HG03045 (cell line): ENCODE data around the gene GOLGA8B.
"Not testable (repeated sequence)": the region's sequence is repeated elsewhere in the genome, so short reads cannot be mapped to it uniquely, and the experiment has no call there.

Experiments
- ATAC-seq: cut with Tn5 transposase; IDR thresholded peaks from one replicate; pipeline ENCODE4 v1.9.1; 2021; ENCODE audit warnings: mild to moderate bottlenecking, moderate library complexity; ENCODE audit not compliant: unreplicated experiment

GOLGA8B gene

GRCh38 chr15:34583399-34584329 lies at the start of gene GOLGA8B:
Gene GOLGA8B, minus strand, starts transcription at chr15:34583651. Its CDS starts 47,739 bp downstream, at chr15:34535912.
- peak; percentile 69 for ATAC-seq

GRCh38 chr15:34633165-34633564 lies 49.7 kb upstream of the GOLGA8B start:
- ATAC-seq: not testable (repeated sequence)

- ATAC-seq: no peak
These were observed 45.2 kb upstream of the GOLGA8B start for GRCh38 chr15:34628577-34629152.

GRCh38 chr15:34625007-34625406 lies 41.6 kb upstream of the GOLGA8B start:
- no peak for ATAC-seq

- ATAC-seq: no peak
These were observed 38.2 kb upstream of the GOLGA8B start for GRCh38 chr15:34621675-34622074.

GRCh38 chr15:34620814-34621213 lies 37.4 kb upstream of the GOLGA8B start:
- ATAC-seq: no peak

- ATAC-seq: no peak
These were observed 36.7 kb upstream of the GOLGA8B start for GRCh38 chr15:34620142-34620541.

- no peak for ATAC-seq
These were observed 35.7 kb upstream of the GOLGA8B start for GRCh38 chr15:34619151-34619550.

GRCh38 chr15:34618073-34618472 lies 34.6 kb upstream of the GOLGA8B start:
- ATAC-seq: no peak

GRCh38 chr15:34616613-34617012 lies 33.2 kb upstream of the GOLGA8B start:
- no peak for ATAC-seq

- ATAC-seq: no peak
These were observed 30.5 kb upstream of the GOLGA8B start for GRCh38 chr15:34613997-34614396.

- ATAC-seq: no peak
These were observed 29.9 kb upstream of the GOLGA8B start for GRCh38 chr15:34613301-34613700.

- ATAC-seq: no peak
These were observed 26.9 kb upstream of the GOLGA8B start for GRCh38 chr15:34610354-34610753.

- no peak for ATAC-seq
These were observed 25.9 kb upstream of the GOLGA8B start for GRCh38 chr15:34609102-34610057.

GRCh38 chr15:34608517-34608916 lies 25.1 kb upstream of the GOLGA8B start:
- no peak for ATAC-seq

GRCh38 chr15:34607832-34608231 lies 24.4 kb upstream of the GOLGA8B start:
- no peak for ATAC-seq

GRCh38 chr15:34606545-34606944 lies 23.1 kb upstream of the GOLGA8B start:
- no peak for ATAC-seq

- no peak for ATAC-seq
These were observed 22.7 kb upstream of the GOLGA8B start for GRCh38 chr15:34606131-34606530.

- no peak for ATAC-seq
These were observed 19.6 kb upstream of the GOLGA8B start for GRCh38 chr15:34603095-34603494.

- no peak for ATAC-seq
These were observed 17.5 kb upstream of the GOLGA8B start for GRCh38 chr15:34600923-34601322.
